Astrocyte of the spinal cord (primary cell): Measurements from ENCODE around the gene SLC18A3.

ENCODE experiments used
- DNase-seq: peaks from one replicate; pipeline ENCODE4 v3.0.0; 2011; ENCODE audit warnings: low read depth, low spot score
- H3K4me3 ChIP-seq: 2 replicates; pipeline ENCODE4 v1.5.1; 2011; ENCODE audit warnings: low read depth, mild to moderate bottlenecking, low read length, moderate library complexity
- in situ Hi-C: cut with HindIII; loops from 2 replicates; pipeline ENCODE4 v1.10.0; 2017; ENCODE audit warnings: low sequenced_read_pairs
- TF ChIP-seq, protein P1 (sequence below): IDR thresholded peaks from 2 replicates; pipeline ENCODE4 v1.5.1; 2012; ENCODE audit warnings: low read depth, mild to moderate bottlenecking, low read length, inconsistent platforms

Gene SLC18A3

GRCh38 chr10:49598986-49599385 lies 11.1 kb upstream of the SLC18A3 start:
- in situ Hi-C loops, result no loop called here
- TF ChIP-seq, protein P1, sequence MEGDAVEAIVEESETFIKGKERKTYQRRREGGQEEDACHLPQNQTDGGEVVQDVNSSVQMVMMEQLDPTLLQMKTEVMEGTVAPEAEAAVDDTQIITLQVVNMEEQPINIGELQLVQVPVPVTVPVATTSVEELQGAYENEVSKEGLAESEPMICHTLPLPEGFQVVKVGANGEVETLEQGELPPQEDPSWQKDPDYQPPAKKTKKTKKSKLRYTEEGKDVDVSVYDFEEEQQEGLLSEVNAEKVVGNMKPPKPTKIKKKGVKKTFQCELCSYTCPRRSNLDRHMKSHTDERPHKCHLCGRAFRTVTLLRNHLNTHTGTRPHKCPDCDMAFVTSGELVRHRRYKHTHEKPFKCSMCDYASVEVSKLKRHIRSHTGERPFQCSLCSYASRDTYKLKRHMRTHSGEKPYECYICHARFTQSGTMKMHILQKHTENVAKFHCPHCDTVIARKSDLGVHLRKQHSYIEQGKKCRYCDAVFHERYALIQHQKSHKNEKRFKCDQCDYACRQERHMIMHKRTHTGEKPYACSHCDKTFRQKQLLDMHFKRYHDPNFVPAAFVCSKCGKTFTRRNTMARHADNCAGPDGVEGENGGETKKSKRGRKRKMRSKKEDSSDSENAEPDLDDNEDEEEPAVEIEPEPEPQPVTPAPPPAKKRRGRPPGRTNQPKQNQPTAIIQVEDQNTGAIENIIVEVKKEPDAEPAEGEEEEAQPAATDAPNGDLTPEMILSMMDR, result no peak
- no peak for DNase-seq
- no peak overlapping the region for H3K4me3 ChIP-seq

DNA sequence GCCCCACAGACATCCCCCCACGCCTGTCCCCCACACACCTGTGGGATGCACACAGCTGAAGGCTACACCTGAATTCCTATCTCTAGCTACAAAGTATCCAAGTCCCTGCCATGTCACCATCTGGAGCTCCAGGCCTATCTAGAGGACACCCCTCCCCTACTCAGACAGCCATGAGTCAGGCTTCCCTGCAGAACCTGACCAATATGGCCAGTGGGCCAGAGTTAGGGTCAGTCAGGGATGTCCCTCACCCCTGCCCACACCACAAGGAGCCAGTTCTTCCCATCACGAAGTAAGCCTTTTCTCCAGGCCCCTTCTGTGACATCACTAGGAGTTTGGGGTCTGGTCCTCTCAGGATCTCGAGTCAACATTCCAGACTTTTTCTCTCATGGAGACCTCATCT lies 10.6 kb upstream of the SLC18A3 start:
- no peak overlapping the region for H3K4me3 ChIP-seq
- in situ Hi-C loops, result no loop called here
- DNase-seq, result no peak
- TF ChIP-seq, protein P1, result no peak

- DNase-seq, result no peak
- in situ Hi-C loops, result no loop called here
- no peak overlapping the region for H3K4me3 ChIP-seq
- TF ChIP-seq, protein P1, result no peak
These were observed 10.1 kb upstream of the SLC18A3 start for GRCh38 chr10:49600046-49600445.

GRCh38 chr10:49600781-49601400 lies 9.2 kb upstream of the SLC18A3 start:
- DNase-seq, result no peak
- no peak overlapping the region for H3K4me3 ChIP-seq
- in situ Hi-C loops, result no loop called here
- TF ChIP-seq, protein P1, result no peak

GRCh38 chr10:49601857-49602256 lies 8.3 kb upstream of the SLC18A3 start:
- H3K4me3 ChIP-seq, result no peak overlapping the region
- TF ChIP-seq, protein P1, result no peak
- in situ Hi-C loops, result no loop called here
- DNase-seq, result no peak

DNA sequence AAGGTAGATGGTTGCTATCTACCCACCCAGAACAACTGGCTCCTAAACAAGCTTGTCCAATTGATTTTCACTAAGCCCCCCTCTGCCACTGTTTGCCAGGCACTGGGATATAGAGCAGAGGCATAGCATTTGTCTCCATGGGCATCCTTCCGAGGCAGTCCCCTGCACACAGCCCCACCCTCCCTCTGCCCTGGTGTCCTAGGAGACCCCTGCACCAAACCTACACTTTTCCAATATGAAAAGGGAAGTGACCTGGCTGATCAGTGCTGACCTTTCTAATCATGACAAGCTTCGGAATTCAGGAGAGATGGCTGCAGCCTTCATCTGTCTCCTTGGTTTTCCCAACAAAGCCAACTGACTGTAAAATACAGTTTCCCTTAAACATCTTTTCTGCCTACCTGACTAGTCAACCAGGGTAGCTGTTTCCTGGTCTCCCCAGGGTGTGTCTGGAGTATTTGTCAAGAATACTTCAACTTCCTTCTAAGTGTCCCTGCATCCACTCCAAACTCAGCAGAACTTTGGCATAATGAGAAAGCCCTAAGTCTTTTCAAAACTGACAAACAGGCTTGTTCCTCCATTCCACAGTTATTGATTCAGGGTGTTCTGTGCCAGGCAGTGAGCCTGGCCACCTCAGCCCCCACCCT lies 7.6 kb upstream of the SLC18A3 start:
- TF ChIP-seq, protein P1, result no peak
- DNase-seq, result no peak
- in situ Hi-C loops, result no loop called here
- H3K4me3 ChIP-seq, result no peak overlapping the region
